RPMI7951 (cell line): ENCODE results near the gene MTHFS. TPM values are rescaled to one million over a fixed set of nuclear protein-coding genes. Genes with fewer than 3 reads are reported as not detected.
"Not testable (repeated sequence)": the region's sequence is repeated elsewhere in the genome, so short reads cannot be mapped to it uniquely, and the experiment has no call there.

ENCODE experiments used
- DNase-seq: peaks from one replicate; pipeline ENCODE4 v3.0.0-alpha.2; 2012; ENCODE audit warnings: low read depth
- total RNA-seq: library from RNA; depleted of rRNA; stranded (reverse); fragments of >200 nt; shearing (Covaris generic); gene quantifications from 2 replicates; pipeline ENCODE4 v1.2.3, GENCODE V29; 2014; rRNA removed

MTHFS gene
- total RNA-seq = 43.3 and 45.5 TPM in 2 replicates

DNA sequence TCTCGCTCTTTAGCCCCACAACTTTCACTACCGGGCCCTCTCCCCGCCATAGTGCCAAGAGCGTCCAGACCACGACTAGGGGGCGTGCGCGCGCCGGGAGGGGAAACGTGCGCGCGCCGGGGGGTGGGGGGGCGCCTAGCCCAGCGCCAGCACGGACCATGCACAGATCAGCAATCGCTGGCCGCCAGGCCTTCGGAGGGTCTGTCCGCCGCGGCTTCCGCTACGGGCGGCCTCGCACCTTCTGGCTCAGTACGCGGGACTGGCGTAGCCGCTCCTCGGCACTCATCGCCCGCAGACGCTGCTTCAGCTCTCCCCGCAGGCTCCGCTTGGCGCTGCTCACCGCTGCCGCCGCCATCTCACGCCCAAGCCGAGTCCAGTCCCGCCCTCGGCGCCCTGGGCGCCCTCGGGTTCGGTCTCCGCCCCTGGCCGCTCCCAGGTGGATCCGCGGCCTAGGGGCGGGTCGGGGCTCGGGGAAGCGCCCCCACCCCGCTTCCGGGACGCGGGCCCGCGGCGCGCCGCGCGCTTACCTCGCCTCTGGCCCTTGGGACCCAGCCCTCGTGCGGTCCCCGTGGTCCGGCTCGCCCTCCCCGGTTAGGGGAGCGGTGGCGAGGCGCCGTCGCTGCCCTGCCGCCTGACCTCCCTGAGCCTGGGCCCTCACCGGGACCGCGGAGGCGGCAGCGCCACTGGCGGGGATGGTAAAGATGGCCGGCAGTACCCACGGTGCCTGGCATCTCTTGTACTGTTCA, at the start of gene MTHFS:
MTHFS (minus strand) TSS at position 381 of the 746 bp plus-strand sequence; CDS start at position 355, 26 bp downstream.
- peak; percentile 80 for DNase-seq

DNA sequence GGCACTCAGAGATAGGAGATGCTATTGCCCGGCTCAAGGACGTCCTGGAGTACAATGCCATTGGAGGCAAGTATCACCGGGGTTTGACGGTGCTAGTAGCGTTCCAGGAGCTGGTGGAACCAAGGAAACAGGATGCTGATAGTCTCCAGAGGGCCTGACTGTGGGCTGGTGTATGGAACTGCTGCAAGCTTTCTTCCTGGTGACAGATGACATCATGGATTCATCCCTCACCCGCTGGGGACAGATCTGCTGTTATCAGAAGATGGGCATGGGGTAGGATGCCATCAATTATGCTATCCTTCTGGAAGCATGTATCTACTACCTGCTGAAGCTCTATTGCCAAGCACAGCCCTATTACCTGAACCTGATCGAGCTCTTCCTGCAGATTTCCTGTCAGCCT, 47.8 kb upstream of the MTHFS start:
- DNase-seq = no peak

- no peak for DNase-seq
These were observed 47.0 kb upstream of the MTHFS start for GRCh38 chr15:79943820-79944219.

GRCh38 chr15:79942741-79943481, 46.1 kb upstream of the MTHFS start:
- no peak for DNase-seq

- no peak for DNase-seq
These were observed 42.6 kb upstream of the MTHFS start for GRCh38 chr15:79939399-79939798.

DNA sequence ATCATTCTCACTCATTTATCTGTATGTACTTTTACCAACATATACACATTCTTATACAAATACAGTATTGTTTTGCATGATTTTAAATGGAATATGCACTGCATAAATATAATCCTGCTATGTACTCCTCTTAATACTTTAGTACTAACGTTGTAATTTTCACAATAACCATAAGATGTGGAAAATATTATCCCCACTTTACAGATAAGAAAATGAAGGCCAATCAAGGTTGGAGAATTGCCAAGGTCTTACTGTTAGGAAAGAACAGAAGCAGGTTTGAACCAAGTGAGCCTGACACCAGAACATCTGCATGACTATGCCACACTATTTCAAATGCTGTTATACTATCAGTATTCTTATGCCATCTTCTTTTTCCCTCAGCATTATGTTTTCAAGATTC, 41.3 kb upstream of the MTHFS start:
- DNase-seq = no peak

- DNase-seq = not testable (repeated sequence)
These were observed 38.9 kb upstream of the MTHFS start for GRCh38 chr15:79935556-79936201.

DNA sequence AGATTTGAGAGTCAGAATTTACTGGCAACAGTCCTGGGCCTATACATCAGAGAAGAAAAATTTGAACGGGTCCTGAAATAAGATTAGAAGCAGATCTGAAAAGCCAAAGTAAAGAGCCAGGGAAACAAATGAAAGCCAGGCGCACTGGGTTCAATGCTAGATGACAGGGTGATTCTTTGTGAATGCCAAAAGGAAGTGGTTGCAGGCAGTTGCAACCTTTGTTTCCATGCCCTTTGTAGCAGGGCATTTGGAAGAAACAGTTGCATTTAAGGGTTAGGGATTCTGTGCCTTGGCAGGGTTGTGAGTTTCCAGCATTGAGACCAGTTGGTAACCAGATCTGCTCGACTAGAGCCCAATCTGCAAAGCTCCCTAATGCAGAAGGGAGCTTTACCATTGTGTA, 36.4 kb upstream of the MTHFS start:
- DNase-seq = no peak

DNA sequence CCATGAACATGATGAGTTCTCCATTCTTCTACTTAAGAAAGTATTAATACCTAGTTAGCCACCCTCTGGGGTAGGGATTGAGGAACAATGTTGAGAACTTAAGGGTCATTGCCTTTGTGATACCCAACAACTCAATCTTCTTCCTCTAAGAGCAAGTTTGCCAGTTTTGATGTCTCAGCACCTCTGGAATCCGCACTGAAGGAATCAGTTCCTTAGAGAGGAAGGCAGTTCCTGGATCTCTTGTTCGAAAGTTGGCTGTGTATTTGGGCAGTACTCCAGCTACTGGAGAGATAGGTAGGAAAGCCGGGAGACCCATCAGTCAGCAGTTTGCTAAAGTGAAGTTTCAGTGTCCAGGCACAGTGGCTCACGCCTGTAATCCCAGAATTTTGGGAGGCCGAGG, 35.6 kb upstream of the MTHFS start:
- DNase-seq = no peak

- DNase-seq = no peak
These were observed 33.7 kb upstream of the MTHFS start for GRCh38 chr15:79930516-79930915.

GRCh38 chr15:79929412-79929811, 32.6 kb upstream of the MTHFS start:
- DNase-seq = no peak

GRCh38 chr15:79926116-79926515, 29.3 kb upstream of the MTHFS start:
- not testable (repeated sequence) for DNase-seq

GRCh38 chr15:79924379-79924778, 27.6 kb upstream of the MTHFS start:
- no peak for DNase-seq

DNA sequence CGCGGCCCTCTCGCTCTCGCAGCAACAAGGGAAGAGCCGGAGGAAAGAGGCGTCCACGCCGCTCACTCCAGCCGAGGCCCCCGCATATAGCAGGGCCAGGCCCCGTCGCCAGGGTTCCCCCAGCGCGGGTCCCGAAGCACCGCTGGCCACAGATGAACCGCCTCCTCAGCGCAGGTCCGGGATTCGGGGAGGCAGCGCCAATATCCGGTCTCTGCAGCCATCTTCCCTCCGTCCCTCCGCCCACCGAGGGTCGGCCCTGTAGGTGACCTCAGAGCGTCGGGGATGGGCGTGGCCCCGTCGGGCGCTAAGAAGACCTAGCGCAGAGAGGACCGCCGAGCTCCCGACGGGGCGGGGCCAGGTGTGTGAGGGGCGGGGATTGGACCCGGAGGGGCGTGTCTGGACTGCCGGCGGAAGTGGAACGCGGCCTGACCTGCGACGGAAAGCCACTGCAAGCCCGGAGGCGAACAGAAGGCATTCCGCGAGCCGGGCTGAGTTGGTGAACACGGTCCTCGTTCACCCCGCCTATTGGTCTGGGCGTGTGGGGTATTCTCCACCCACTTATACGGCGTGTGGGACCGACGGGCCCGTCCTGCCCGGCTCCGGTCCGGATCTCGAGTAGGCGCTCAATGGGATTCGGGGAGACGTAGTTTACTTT, 26.8 kb upstream of the MTHFS start:
- peak; percentile 94 for DNase-seq

DNA sequence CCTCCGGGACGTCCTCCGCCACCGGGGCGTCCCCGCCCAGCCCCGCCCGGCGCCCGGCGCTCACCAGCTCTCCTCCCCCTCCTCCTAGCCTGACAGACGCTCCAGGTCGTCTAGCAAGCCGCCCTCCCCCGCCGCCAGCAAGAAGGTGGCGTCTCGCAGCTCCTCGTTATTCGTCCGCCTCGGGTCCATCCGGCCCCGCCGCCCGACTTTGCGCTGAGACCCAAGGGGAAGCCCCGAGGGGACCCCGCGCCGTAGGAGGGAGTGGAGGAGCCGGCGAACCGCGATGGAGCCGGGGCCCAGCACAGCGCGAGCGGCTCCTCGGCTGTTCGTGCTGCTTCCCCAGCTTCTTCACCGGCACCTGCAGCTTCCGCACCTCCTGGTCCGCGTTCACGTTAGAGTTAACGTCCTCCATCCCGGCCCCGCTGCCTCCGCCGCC, 26.3 kb upstream of the MTHFS start:
- peak; percentile 44 for DNase-seq

DNA sequence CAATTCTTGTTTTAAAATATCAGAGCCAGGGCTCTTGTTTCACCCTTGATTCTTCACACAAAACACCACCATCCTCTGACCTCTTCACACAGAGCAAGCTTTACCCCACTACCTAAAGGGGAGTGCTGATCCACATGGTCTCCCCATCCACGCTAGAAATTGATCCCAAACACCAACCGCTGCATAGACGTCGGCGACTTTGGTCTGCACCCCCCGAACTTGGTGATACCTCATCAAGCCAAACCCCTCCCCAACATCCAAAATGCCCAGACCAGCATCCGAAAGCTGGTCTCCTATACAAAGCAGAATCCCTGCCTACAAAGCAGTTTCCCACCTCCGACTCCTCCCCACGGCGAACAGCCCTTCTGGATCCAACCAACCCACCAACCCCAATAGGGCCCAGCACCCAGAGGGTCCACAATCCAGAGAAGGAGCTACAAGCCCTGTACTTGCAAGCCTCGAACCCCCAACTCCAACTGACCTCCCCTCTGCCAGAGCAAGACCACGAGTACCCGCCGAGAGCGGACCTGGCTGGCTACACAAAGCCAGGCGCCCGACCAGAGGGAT, 25.8 kb upstream of the MTHFS start:
- no peak for DNase-seq

DNA sequence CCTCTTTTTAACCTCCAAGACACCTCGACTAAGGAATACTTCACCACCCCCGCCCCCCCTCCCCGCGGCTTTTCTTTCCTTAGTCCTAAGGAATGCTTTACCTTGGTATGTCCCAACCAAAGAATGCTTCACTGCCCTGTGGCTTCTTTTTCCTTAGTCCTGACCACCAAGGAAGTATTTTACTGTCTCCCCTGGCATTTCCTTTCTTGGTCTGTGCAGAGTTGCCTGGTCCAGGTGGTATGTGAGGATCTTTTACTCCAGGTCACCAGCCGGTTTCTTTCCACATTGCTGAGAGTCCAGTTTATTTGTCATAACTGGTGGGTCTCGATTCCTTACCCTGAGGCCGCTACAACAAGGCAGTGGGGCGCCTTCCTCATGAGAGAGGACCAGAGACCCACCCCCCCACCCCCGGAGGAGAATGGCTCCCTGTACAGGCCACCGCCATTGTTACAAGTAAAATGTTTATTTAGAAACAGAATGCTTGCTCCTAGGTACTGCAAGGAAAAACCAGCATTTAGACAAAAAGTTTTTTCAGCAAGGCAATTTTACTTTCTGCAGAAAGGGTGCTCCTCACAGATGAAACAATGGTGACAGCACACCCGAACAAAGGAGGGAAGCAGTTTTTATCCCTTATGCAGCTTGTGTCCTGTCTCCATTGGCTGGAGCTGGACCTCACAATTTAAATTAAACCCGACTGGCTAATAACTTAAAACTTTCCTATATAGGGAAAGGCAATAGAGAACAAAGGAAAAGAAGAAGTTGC, 23.1 kb upstream of the MTHFS start:
- DNase-seq = no peak

- DNase-seq = no peak
These were observed 22.4 kb upstream of the MTHFS start for GRCh38 chr15:79919090-79919748.

GRCh38 chr15:79918278-79918677, 21.5 kb upstream of the MTHFS start:
- DNase-seq = no peak

DNA sequence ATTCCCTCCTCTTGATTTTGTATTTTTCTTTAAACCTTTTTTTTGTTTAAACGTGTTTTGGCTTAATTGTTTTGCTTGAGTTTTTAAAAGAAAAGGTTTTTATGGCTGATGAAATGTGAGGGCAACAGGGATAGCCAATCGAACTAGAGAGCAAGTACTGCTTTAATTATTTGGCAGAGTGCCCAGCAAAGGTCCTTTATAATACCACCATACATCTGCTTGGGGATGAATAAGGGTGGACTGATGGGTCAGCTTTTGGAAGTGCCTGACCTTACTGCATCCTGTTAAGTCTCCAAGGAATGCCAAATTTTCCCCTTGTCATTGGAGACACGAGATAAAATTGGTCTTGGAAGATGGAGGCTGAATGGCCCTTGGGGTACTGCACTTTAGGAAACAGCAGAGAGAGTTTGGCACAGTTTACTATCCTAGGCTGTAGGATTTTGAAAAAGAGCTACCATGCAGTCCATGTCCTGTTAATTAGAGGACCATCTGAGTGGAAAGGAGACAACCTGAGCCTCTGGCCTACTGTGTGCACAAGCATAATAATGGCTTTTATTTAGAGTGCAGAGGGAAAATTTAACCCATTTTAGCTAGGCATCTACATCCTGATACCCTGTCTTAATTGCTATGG, 19.8 kb upstream of the MTHFS start:
- peak; percentile 13 for DNase-seq
